ENCODE results near the gene CPLX3. TPM values are rescaled to one million over a fixed set of nuclear protein-coding genes. Genes with fewer than 3 reads are reported as not detected.

Gene CPLX3
- total and polyA plus RNA-seq, 2 of the 8 experiments (the other 6 are each of a cell fraction or from before 2014, with no cell fraction given), result 0.17 TPM; not detected in 1

GRCh38 chr15:74782259-74783071 lies 44.0 kb upstream of the CPLX3 start (continued):
- TF ChIP-seq CHD7 (IDR thresholded peaks at IDR 0.05; ENCODE audit: insufficient replicate concordance, low read length) (no peak), BACH1 (IDR thresholded peaks at IDR 0.05; ENCODE audit: low read length) (no peak), ATF3 (IDR thresholded peaks at IDR 0.05; ENCODE audit: insufficient read depth, low read depth, low read length) (no peak), CHD2 (IDR thresholded peaks at IDR 0.05; ENCODE audit: low read length) (no peak), HDAC6 (IDR thresholded peaks at IDR 0.05; ENCODE audit: low read depth, low read length) (no peak), RAD21 (IDR thresholded peaks at IDR 0.05 in 1 of 2, conservative IDR thresholded peaks at IDR 0.05 in 1 of 2; ENCODE audit: low read depth in 2 of 2, low read length in 2 of 2) (no peak), CTBP2 (IDR thresholded peaks at IDR 0.05; ENCODE audit: borderline replicate concordance, insufficient read depth, insufficient read length, low read length) (no peak), ASH2L (IDR thresholded peaks at IDR 0.05; ENCODE audit: low read length) (peak; percentile 53), EP300 (IDR thresholded peaks at IDR 0.05; ENCODE audit: borderline replicate concordance in 1 of 2, low read depth in 2 of 2, low read length in 2 of 2) (no peak)

Data from H1 (cell line).